RWPE1 (cell line): ENCODE results near the gene CCDC83.

Source experiments
- CTCF ChIA-PET: fragments of 350-600 bp; sonication (Branson Sonifier 250); formaldehyde crosslinking; extraction: SDS; loops from one replicate; lab custom pipeline; 2021; lab: Yijun Ruan, JAX
- POLR2A ChIA-PET: fragments of 400-600 bp; formaldehyde crosslinking; extraction: SDS; loops from one replicate; lab custom pipeline; 2020; ENCODE audit warnings: antibody characterized with exemption; ENCODE audit not compliant: low non-redundant PET; lab: Yijun Ruan, JAX
- DNase-seq: peaks from one replicate; pipeline ENCODE4 v3.0.0; 2012; ENCODE audit warnings: low spot score
- H3K27ac ChIP-seq: fragments of 450-650 bp; 2 replicates; pipeline ENCODE4 v1.5.1; 2017
- TF ChIP-seq, protein P1 (sequence below): fragments of 450-650 bp; conservative IDR thresholded peaks from 2 replicates; pipeline ENCODE4 v1.5.1; 2017; ENCODE audit warnings: low read depth, mild to moderate bottlenecking

Gene CCDC83

GRCh38 chr11:85867751-85868150 is 12.6 kb downstream of the CCDC83 start:
- DNase-seq = no peak
- ChIA-PET POLR2A (no interaction called here), CTCF (no interaction called here)
- no peak overlapping the region for H3K27ac ChIP-seq
- TF ChIP-seq, protein P1, sequence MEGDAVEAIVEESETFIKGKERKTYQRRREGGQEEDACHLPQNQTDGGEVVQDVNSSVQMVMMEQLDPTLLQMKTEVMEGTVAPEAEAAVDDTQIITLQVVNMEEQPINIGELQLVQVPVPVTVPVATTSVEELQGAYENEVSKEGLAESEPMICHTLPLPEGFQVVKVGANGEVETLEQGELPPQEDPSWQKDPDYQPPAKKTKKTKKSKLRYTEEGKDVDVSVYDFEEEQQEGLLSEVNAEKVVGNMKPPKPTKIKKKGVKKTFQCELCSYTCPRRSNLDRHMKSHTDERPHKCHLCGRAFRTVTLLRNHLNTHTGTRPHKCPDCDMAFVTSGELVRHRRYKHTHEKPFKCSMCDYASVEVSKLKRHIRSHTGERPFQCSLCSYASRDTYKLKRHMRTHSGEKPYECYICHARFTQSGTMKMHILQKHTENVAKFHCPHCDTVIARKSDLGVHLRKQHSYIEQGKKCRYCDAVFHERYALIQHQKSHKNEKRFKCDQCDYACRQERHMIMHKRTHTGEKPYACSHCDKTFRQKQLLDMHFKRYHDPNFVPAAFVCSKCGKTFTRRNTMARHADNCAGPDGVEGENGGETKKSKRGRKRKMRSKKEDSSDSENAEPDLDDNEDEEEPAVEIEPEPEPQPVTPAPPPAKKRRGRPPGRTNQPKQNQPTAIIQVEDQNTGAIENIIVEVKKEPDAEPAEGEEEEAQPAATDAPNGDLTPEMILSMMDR = no peak

- TF ChIP-seq, protein P1 = no peak
- POLR2A ChIA-PET = no interaction called here
- CTCF ChIA-PET = no interaction called here
- H3K27ac ChIP-seq = no peak overlapping the region
- DNase-seq = no peak
These were observed 14.6 kb downstream of the CCDC83 start for GRCh38 chr11:85869781-85870180.

DNA sequence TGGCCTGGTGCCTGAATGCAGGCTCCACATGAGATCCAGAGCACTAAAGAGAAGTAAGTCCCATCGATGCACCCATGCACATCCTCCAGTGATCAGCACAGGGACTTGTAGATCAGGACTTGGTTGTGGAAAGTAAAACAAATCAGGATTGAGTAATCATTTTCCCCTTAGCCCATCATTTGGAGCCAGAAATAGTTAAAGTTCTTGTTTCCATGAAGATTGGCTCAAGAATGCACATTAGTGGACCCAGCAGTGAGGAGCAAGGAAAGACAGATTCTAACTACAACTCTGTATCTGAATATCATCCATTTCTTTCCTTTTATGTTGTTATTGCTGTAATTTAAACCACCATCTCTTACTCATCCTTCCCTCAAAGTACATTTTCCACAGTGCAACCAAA is 19.1 kb downstream of the CCDC83 start:
- TF ChIP-seq, protein P1 = no peak
- no peak for DNase-seq
- H3K27ac ChIP-seq = no peak overlapping the region
- ChIA-PET CTCF (no interaction called here), POLR2A (no interaction called here)

DNA sequence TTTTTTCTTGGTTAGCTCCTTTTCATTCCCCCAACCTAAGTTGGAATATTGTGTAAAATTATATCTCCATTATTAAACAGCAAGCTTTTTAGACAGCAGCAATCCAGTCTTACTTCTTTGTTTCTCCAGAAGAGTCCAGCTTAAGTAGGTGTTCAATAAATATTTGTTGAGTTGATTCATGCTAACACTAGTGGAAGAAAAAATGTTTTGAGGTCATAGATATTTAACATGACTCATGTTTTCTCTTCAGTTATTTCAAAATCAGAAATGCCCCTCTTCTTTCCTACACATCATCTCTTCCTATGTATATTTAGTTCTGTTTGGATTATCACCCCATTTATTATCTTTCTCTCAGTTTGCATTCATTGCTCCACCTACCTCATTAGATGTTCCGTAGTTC is 20.3 kb downstream of the CCDC83 start:
- ChIA-PET CTCF (no interaction called here), POLR2A (no interaction called here)
- TF ChIP-seq, protein P1 = no peak
- no peak overlapping the region for H3K27ac ChIP-seq
- DNase-seq = peak; percentile 24

DNA sequence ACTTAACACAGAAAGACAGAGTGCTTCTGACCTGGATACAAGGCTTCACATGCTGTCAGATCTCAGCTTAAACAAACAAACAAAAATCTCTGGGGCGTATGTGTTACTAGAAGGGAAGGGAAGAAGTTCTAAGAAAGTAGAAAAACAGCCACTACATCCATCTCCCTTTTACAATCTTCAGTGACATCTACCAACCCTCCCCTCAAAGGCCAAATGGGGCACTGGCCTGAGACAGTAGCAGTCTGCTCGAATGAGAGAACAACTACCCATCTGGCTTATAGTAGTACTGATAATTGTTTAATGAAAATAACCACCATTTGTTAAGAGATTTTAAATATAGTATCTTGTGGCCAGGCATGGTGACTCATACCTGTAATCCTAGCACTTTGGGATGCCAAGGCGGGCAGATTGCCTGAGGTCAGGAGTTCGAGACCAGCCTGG is 29.4 kb downstream of the CCDC83 start:
- ChIA-PET POLR2A (no interaction called here), CTCF (interaction anchor here (0.7 kb wide), 1 partner anchor 85 kb away, joined by 3 read pairs; no protein-coding TSS in a partner anchor)
- DNase-seq = no peak
- TF ChIP-seq, protein P1 = no peak
- H3K27ac ChIP-seq = no peak overlapping the region

DNA sequence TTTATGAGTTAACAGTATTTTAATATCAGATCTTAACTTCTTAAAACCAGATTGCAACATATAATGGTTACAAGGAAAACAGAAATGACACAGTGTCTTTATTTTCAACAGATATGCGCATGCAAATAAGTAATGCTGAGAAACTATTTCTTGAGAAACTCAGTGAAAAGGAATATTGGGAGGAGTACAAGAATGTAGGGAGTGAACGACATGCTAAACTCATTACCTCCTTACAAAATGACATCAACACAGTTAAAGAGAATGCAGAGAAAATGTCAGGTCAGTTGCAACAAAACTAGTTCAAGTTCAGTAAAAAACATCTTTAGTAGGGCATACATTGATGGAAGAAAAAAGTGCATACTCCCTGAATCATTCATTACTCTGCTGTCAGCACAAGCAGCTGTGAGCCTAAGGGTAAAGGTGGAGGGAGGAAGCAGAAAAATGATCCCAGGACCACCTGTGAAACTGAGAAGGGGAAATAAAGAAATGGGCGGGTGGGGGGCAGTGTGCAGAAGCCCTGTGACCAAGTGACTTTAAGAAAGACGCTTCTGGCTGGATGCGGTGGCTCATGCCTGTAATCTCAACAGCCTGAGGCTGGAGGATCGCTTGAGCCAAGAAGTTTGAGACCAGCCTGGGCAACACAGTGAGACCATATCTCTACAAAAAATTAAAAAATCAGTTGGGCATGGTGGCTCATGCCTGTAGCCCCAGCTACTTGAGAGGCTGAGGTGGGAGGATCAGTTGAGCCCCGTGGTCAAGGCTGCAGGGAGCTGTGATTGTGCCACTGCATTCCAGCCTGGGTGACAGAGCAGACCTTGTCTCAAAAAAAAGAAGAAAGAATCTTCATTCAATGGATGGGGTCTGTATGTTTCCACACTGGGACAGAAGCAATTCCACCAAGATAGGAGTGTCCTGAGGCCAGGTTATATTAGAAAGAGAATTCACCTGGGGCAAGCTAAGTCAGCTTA is 31.2 kb downstream of the CCDC83 start:
- CTCF ChIA-PET = interaction anchor here (0.6 to 0.7 kb wide), 4 partner anchors 22 to 53 kb away, joined by 3 to 5 read pairs (median 4); partner anchors contain the start of gene CCDC83
- TF ChIP-seq, protein P1 = no peak

More for the DNA sequence above, 31.2 kb downstream of the CCDC83 start:
- H3K27ac ChIP-seq = no peak overlapping the region
- POLR2A ChIA-PET = no interaction called here
- no peak for DNase-seq
